ENCODE measurements around the gene SMYD3.

DNA sequence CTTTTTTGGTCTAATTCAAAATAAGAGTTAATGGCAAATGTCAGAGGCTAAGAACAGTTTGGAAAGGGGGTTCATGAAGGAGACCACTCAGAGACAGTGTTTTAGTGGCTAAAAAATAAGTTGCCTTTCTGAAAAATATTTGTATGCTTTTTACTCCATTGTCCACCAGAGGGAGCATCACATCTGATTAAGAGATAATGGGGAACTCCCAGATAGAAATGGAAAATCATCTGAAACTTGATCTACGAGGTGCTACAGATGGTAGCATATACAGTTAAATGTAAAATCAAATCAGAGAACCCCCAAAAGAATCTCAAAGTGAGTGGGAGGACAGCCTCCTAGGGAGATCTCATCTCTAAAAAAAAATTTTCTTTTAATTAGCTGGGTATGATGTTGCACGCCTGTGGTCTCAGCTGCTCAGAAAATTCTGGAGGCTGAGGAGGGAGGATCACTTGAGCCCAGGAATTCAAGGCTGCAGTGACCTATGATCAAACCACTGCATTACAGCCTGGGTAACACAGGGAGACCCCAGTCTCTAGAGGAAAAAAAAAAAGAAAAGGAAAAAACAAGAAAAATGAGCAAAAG is 9.7 kb downstream of the SMYD3 start:
- TF ChIP-seq, protein P1, sequence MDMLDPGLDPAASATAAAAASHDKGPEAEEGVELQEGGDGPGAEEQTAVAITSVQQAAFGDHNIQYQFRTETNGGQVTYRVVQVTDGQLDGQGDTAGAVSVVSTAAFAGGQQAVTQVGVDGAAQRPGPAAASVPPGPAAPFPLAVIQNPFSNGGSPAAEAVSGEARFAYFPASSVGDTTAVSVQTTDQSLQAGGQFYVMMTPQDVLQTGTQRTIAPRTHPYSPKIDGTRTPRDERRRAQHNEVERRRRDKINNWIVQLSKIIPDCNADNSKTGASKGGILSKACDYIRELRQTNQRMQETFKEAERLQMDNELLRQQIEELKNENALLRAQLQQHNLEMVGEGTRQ (CRISPR knock-in tag; IDR thresholded peaks at IDR 0.05): no peak
- TF ChIP-seq ZNF121 (CRISPR knock-in tag; conservative IDR thresholded peaks at IDR 0.05) (no peak), ZNF263 (CRISPR knock-in tag; IDR thresholded peaks at IDR 0.05; ENCODE audit: borderline replicate concordance) (no peak), NFIX (CRISPR knock-in tag; IDR thresholded peaks at IDR 0.05; ENCODE audit: low read depth) (no peak), SMAD3 (CRISPR knock-in tag; conservative IDR thresholded peaks at IDR 0.05) (no peak), TARDBP (IDR thresholded peaks at IDR 0.05) (no peak), U2AF1 (optimal IDR thresholded peaks at IDR 0.05; ENCODE audit: low read depth, low read length) (no peak), ZNF232 (CRISPR knock-in tag; IDR thresholded peaks at IDR 0.05) (no peak), PTBP1 (IDR thresholded peaks at IDR 0.05; ENCODE audit: low read depth, low read length) (no peak), TGIF2 (CRISPR knock-in tag; IDR thresholded peaks at IDR 0.05) (no peak), ARNT (IDR thresholded peaks at IDR 0.05) (no peak)
- TF ChIP-seq, protein P2, sequence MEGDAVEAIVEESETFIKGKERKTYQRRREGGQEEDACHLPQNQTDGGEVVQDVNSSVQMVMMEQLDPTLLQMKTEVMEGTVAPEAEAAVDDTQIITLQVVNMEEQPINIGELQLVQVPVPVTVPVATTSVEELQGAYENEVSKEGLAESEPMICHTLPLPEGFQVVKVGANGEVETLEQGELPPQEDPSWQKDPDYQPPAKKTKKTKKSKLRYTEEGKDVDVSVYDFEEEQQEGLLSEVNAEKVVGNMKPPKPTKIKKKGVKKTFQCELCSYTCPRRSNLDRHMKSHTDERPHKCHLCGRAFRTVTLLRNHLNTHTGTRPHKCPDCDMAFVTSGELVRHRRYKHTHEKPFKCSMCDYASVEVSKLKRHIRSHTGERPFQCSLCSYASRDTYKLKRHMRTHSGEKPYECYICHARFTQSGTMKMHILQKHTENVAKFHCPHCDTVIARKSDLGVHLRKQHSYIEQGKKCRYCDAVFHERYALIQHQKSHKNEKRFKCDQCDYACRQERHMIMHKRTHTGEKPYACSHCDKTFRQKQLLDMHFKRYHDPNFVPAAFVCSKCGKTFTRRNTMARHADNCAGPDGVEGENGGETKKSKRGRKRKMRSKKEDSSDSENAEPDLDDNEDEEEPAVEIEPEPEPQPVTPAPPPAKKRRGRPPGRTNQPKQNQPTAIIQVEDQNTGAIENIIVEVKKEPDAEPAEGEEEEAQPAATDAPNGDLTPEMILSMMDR (IDR thresholded peaks at IDR 0.05 in 2 of 3, conservative IDR thresholded peaks at IDR 0.05 in 1 of 3; ENCODE audit: insufficient read depth in 2 of 3, low read depth in 1 of 3, low read length in 3 of 3): peak; percentile 70 to 91 (median 71); a peak in 5 of 6 replicates

All from K562 (cell line).